ENCODE measurements around the gene AFF1.

AFF1 gene

GRCh38 chr4:86895692-86896488 is 38.9 kb upstream of the AFF1 start:
- H3K4me3 ChIP-seq (ENCODE audit: low read depth, low read length) = no peak overlapping the region
- peak; percentile 62 for TF ChIP-seq CTCF (IDR thresholded peaks at IDR 0.05; ENCODE audit: low read depth, low read length)
- peak; percentile 78 for DNase-seq (ENCODE audit: low read depth, low spot score)
- in situ Hi-C loops (cut with HindIII; ENCODE audit: low sequenced_read_pairs) = no loop called here

GRCh38 chr4:86896596-86896995 is 38.2 kb upstream of the AFF1 start:
- TF ChIP-seq CTCF (IDR thresholded peaks at IDR 0.05; ENCODE audit: low read depth, low read length) = no peak
- H3K4me3 ChIP-seq (ENCODE audit: low read depth, low read length) = no peak overlapping the region
- in situ Hi-C loops (cut with HindIII; ENCODE audit: low sequenced_read_pairs) = no loop called here
- no peak for DNase-seq (ENCODE audit: low read depth, low spot score)

GRCh38 chr4:86898562-86898961 is 36.2 kb upstream of the AFF1 start:
- no peak for DNase-seq (ENCODE audit: low read depth, low spot score)
- peak; percentile 36 for TF ChIP-seq CTCF (IDR thresholded peaks at IDR 0.05; ENCODE audit: low read depth, low read length)
- in situ Hi-C loops (cut with HindIII; ENCODE audit: low sequenced_read_pairs) = no loop called here
- no peak overlapping the region for H3K4me3 ChIP-seq (ENCODE audit: low read depth, low read length)

- no peak overlapping the region for H3K4me3 ChIP-seq (ENCODE audit: low read depth, low read length)
- TF ChIP-seq CTCF (IDR thresholded peaks at IDR 0.05; ENCODE audit: low read depth, low read length) = no peak
- in situ Hi-C loops (cut with HindIII; ENCODE audit: low sequenced_read_pairs) = no loop called here
Observed at GRCh38 chr4:86901864-86902263, 32.9 kb upstream of the AFF1 start.

GRCh38 chr4:86908251-86908657 is 26.6 kb upstream of the AFF1 start:
- TF ChIP-seq CTCF (IDR thresholded peaks at IDR 0.05; ENCODE audit: low read depth, low read length) = no peak
- no peak overlapping the region for H3K4me3 ChIP-seq (ENCODE audit: low read depth, low read length)
- in situ Hi-C loops (cut with HindIII; ENCODE audit: low sequenced_read_pairs) = no loop called here
- peak; percentile 51 for DNase-seq (ENCODE audit: low read depth, low spot score)

More at GRCh38 chr4:86901864-86902263, 32.9 kb upstream of the AFF1 start:
- no peak for DNase-seq (ENCODE audit: low read depth, low spot score)

GRCh38 chr4:86909546-86910295 is 25.1 kb upstream of the AFF1 start:
- no peak for DNase-seq (ENCODE audit: low read depth, low spot score)
- TF ChIP-seq CTCF (IDR thresholded peaks at IDR 0.05; ENCODE audit: low read depth, low read length) = no peak
- no peak overlapping the region for H3K4me3 ChIP-seq (ENCODE audit: low read depth, low read length)
- in situ Hi-C loops (cut with HindIII; ENCODE audit: low sequenced_read_pairs) = no loop called here
